ENCODE measurements around the gene DOLPP1.
A peak's percentile ranks its signal among the peaks of the same experiment; 100 is the strongest.
"Not testable (repeated sequence)": the region's sequence is repeated elsewhere in the genome, so short reads cannot be mapped to it uniquely, and the experiment has no call there.

Gene DOLPP1, protein sequence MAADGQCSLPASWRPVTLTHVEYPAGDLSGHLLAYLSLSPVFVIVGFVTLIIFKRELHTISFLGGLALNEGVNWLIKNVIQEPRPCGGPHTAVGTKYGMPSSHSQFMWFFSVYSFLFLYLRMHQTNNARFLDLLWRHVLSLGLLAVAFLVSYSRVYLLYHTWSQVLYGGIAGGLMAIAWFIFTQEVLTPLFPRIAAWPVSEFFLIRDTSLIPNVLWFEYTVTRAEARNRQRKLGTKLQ

DNA sequence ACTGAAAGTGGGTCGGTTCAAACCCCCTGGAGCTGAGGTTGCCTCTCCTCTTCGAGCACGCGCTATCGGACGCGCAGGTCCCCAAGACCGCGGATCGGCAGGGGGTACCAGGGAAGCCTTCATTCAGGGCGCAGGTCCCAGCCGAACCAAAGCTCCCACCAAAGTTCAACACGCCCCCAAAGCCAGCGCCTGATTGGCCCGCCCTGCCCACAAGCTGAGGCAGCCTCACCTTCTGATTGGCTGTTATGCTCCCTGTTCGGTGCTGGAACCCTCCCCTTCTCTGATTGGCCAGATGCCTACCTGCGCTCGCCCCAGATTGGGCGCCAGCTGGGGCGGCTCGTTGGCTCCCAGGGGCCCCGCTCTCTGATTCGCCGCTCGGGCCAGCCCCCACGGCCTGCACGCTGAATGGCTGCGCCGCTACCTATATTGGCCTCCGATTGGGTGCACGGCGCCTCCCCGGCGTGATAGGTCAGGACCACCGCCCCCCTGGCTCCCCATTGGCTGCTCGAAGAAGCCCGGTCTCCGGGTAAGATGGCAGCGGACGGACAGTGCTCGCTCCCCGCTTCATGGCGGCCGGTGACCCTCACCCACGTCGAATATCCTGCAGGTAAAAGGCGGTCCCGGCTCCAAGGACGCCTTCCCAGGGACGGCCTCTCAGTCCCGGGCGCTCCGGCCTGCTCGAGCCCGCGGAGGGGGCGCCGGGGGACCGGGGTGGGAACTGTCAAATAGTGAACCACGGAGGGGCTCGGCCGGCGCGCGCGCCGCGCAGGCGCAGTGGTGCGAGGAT, at the start of gene DOLPP1:
DOLPP1 (plus strand) TSS at position 511 of the 787 bp plus-strand sequence; CDS start at position 532, 21 bp downstream.
- DNase-seq = peak; percentile 95

DNA sequence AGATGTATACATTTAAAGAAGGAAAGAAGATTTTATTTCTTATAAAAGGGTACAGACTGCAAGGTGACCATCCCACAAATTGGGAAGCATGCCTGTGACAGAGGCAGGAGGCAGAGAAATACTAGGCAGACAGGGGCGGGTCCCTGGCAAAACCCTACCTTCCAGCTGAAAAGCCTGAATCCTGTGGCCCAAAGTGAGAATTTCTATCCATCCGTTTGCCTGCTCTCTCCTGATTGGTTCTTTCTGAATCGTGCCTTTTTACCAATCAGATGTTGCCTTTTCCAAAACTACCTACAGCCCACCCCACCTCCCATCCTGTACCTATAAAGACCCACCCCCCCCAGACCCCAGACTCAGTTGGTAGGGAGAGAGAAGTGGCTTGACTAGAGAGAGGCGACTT, 49.4 kb upstream of the DOLPP1 start:
- DNase-seq = no peak

DNA sequence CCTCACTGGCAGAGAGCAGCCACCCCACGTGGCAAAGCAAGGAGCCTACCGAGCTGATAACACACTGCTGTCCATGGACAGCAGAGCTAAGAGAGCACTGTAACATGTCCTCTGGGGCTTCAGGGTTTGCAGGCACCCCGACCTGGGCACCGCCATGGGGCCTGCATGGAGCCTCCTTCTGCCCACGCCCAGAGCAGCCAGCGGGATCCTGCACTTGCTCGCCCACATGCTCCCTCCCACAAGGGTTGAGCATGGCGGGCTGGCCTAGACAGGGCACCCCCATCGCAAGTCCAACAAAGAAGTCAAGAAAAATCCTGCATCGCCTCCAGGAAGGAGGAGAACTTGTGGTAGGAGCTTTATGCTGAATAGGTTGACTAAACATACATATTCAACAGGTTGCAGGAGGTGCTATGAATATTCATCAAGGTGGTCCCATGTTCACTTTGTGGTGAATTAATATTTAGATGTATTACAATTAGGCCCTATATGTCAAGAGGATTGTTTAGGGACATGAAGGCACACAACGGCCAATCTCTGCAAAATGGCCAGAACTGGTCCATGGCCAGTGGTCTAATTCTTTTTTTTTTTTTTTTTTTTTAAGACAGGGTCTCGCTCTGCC, 48.3 kb upstream of the DOLPP1 start:
- no peak for DNase-seq

GRCh38 chr9:129033216-129033615, 47.7 kb upstream of the DOLPP1 start:
- DNase-seq = no peak

- DNase-seq = not testable (repeated sequence)
These were observed 45.1 kb upstream of the DOLPP1 start for GRCh38 chr9:129035838-129036237.

DNA sequence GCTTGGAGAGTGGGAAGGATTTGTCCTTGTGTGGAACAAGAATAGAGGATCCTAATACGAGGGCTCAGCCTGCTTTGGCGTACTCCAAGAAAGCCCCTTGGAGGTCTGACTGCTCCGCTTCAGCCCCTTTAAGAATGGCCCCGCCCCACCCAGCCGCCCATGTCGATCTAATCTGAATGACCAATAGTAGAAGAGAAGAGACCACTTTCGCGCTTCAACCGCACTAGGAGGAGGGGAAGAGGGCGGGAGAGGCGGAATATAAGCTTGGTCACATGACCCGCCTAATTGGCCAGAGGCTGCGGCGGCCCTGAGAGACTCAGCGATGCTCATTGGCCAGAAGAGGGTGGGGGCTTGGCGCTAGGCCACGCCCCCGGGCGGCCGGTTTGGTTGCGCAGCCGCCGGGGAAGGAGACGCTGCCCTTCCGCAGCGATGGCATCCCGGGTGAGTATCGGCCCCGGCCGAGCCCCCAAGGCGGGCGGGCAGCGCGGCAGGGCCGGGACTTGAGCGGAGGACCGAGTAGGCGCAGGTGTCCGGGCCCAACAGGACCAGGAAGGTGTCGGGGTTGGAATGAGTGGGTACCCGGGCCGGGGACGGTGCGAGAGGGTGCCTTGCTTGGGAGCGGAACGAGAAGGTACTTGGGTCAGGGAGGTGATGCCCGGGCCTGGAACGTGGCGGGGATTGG, 44.5 kb upstream of the DOLPP1 start, which contains the start of gene MIGA2:
MIGA2 (plus strand) TSS at position 386 of the 682 bp plus-strand sequence. CDS start 3,969 bp downstream, outside the sequence.
- peak; percentile 82 for DNase-seq

DNA sequence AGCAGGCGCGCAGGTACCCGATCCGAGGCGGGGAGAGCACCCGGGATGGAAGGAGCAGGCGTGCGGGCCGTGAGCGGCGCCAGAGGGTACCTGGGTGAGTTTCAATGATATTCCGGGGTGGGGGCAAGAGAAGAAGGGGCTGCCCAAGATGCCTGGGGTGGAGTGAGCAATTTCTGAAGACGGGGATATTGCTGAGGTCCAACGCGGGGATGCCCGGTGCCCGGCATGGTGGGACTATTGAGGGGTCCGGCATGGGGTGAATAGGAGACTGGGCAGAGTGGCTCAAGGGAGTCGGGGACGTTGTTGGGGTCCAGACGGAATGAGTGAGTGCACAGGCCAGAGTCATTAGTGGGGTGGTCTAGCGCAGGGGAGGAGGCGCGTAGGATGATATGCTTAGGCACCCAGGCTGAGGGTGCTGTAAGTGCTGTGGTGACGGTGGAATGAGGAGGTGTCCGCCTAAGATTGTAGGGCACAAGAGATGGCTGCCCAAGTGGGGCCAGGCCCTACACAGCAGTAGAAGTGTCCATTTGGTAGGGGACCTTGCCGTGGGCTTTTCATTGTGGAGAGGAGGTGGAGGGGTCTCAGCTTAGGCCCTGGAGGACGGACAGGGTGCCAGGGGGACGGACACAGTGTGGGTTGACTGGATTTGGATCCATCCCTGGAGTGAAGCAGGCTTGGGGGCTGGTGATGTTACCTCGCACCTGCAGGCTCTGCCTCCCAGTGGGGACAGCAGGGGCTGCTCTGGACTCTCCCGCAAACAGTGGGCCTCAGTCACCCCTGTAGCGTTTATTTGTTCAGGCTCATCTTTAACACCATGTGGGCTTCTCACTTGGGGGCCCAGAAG, 43.8 kb upstream of the DOLPP1 start:
- no peak for DNase-seq

DNA sequence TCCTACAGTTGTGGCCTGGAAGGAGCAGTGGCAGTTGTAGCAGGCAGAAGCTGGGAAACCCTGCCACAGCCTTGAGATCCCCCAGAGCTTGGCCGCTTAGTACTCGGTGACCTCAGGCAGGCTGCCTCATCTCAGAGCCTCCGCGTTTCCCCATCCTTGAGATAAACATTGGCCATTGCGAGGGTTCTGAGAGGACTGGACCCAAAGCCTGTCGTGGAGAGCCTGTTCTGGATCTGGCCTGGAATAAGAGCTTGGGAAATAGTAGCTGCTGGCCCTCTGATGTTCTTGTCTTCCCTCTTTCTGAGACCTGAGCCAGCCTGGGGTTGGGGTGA, 43.2 kb upstream of the DOLPP1 start:
- no peak for DNase-seq

DNA sequence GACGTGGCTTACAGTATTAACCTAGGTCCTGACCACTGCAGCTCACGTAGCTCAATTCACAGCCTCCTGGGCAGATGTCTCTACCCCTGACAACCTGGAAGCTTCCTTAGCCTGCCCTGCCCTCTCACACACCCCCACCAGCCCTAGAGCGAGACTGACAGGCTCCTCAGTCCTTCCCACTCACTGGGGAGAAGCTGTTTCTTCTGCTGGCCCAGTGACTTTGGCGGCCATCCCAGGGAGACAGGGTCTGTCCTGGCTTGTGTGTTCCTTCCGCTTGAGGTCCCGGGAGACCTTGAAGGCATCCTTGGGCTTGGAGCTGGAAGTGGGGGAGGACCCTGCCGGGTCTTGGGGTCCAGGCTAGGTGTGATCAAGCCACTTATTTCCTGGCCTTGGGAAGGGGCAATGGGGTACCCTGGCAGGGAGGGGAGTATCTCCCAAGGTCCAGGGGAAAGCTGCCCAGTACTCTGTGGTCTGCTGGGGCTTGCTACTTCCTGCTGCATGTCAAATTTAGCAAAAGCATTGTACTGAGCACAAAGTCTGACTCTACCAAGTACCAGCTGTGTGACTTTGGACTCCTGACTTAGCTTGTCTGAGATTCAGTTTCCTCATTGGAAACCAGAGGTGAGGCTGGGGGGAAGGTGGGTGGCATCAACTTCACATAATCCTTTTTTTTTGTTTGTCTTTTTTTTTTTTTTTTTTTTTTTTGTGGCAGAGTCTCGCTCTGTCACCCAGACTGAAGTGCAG, 42.6 kb upstream of the DOLPP1 start:
- DNase-seq = no peak

DNA sequence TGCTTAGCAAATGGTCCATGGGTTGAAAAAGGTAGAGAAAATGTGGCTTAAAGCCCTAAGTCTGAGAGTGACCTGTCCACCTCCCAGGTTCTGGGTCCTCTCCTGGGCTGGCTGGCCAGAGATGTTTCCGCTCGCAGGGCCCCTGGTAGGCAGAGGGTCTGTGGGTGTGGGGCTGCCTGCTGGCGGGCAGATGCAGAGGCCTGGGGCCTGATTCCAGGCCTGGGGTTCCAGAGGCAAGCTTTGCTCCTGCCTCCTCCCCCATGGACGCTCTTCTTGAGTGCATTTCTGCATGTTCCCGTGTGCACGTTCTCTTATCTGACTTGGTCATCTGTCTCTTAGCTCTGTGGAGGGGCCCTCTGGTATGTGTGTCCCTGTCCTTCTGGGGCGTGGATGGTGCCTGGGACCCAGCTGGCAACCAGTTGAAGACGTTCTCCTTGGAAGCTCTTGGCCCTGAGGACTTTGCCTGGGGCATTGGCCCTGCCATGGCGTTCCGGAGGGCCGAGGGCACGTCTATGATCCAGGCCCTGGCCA, 40.7 kb upstream of the DOLPP1 start:
- DNase-seq = no peak

GRCh38 chr9:129042016-129042415, 38.9 kb upstream of the DOLPP1 start:
- DNase-seq = no peak

DNA sequence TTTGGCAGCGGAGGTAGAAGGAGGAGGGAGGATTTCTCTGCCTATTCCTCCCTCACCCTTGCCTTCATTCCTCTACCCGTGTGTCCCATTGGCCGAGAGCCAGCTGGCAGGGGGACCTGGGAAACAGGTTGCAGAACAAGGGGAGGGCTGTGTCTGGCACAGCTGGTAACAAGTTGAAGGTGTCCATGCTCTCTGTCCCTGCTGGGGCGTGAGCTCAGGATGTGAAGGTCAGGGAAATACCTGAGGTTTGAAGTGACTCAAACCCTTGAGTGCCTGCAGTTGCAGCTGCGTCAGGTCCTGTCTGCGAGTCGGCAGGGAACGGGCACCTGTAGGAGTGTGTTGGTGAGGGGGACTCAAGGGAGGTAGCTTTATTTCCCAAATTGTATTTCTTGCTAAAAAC, 28.3 kb upstream of the DOLPP1 start:
- DNase-seq = no peak

- no peak for DNase-seq
These were observed 27.9 kb upstream of the DOLPP1 start for GRCh38 chr9:129053020-129053419.

DNA sequence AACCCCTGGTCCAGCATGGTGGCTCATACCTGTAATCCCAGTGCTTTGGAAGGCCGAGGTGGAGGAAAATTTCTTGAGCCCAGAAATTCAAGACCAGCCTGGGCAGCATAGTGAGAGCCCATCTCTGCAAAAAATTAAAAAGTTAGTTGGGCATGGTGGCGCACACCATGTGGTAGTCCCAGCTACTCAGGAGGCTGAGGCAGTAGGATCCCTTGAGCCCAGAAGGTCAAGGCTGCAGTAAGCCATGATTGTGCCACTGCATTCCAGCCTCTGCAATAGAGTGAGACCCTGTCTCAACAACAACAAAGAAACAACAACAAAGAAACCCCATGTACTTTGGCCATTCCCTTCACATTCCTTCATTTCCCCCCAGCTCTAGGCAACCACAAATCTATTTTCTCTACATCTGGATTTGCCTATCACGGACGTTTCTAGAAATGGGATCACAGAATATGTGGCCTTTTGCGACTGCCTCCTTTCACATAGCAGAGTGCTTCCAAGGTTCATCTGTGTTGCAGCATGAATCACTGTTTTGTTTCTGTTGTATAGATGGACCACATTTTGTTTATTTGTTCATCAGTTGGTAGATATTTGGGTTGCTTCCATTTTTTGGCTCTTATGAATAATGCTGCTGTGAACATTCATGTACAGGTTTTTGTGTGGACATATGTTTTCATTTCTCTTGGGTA, 26.6 kb upstream of the DOLPP1 start:
- no peak for DNase-seq

DNA sequence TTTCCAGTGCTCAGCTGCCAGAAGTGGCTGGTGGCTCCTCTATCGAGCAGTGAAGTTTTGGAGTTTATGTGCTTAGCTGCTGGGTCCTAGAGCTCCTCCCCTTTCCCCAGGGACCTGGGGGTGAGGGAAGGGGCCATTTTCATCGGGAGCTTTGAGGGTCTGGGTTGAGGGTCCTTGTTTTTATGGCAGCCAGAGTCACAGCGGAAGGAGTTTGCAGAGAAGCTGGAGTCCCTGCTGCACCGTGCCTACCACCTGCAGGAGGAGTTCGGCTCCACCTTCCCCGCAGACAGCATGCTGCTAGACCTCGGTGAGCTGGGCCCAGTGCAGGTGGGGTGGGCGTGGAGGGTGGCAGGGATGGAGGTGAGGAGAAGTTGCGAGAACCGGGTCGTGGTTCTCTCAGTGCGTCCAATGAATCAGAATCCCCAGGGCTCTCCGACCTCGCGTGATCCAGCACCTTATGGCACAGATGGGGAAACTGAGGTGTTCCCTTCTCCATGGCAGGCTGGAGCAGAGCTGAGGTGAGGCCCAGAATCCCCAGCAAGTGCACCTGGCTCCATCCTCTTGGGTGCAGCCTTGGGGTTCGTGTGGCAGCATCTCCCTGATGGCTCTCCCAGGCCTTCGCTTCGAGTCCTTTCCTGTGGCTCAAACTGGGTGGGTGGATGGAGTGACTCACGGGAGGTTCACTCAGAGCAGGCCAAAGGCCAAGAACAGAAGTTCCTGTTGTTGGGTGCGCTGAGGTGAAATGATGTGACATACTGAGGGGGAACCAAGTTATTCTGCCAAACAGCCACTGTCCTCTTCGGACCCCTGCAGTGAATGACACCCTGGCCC, 21.7 kb upstream of the DOLPP1 start:
- no peak for DNase-seq

GRCh38 chr9:129059796-129060785, 20.8 kb upstream of the DOLPP1 start:
- no peak for DNase-seq

DNA sequence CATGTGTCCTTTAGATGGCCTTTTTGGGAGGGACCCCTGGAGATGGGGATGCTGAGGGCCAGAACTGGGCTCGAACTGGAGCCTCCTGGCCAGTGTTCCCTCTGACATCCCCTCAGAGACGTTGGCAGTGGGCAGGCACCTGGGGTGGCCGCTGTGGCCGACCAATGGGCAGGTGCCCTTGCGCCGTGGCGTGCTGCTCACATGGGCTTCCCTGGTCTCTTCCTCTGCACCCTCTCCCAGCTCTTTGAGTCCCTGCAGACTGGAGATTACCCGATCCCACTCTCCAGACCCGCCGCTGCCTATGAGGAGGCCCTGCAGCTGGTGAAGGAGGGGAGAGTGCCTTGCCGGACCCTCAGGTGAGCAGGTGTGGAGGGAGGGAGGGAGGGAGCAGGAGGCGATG, 19.9 kb upstream of the DOLPP1 start:
- no peak for DNase-seq

- DNase-seq = no peak
These were observed 17.9 kb upstream of the DOLPP1 start for GRCh38 chr9:129063061-129063460.

- DNase-seq = no peak
These were observed 16.4 kb upstream of the DOLPP1 start for GRCh38 chr9:129064499-129064908.

Measured in activated T-cell treated with anti-CD3 and anti-CD28 coated beads for 4 hours (primary cell).